Astrocyte (in vitro differentiated cells and primary cell): ENCODE data around the gene MBOAT2.

Experiments
- CTCF ChIP-seq: IDR thresholded peaks from 2 replicates; pipeline ENCODE4 v1.5.1; 2011; ENCODE audit warnings: low read depth, mild to moderate bottlenecking, inconsistent platforms, low read length, moderate library complexity; ENCODE audit not compliant: insufficient read depth
- EZH2 ChIP-seq: IDR thresholded peaks from 2 replicates; pipeline ENCODE4 v1.6.1; 2012; ENCODE audit warnings: mild to moderate bottlenecking, low read length, inconsistent platforms; ENCODE audit not compliant: insufficient read depth

- no peak for TF ChIP-seq CTCF
- no peak for TF ChIP-seq EZH2
These were observed 169.6 kb downstream of the MBOAT2 start for GRCh38 chr2:8833853-8834252.
